Panc1 (cell line): ENCODE data around the gene RBM6. TPM values are rescaled to one million over a fixed set of nuclear protein-coding genes. Genes with fewer than 3 reads are reported as not detected.

ENCODE experiments used
- ATAC-seq: fragments of 200-7000 bp; cut with Tn5 transposase; 2 replicates; pipeline ENCODE4 v1.9.1; 2020; ENCODE audit warnings: mild to moderate bottlenecking, moderate library complexity
- BruUV-seq: library from RNA; stranded (reverse); fragments of 400-500 nt; replicated peaks from 2 replicates; lab custom pipeline; 2021; lab: Mats Ljungman, UMichigan
- CTCF ChIA-PET: fragments of 300-600 bp; sonication (Branson Sonifier 250); formaldehyde crosslinking; loops from one replicate; lab custom pipeline; 2022; ENCODE audit warnings: antibody characterized with exemption; lab: Charles Lee
- POLR2A ChIA-PET: fragments of 300-600 bp; sonication (Branson Sonifier 250); formaldehyde crosslinking; loops from one replicate; lab custom pipeline; 2022; ENCODE audit warnings: antibody characterized with exemption; lab: Charles Lee
- DNase-seq: peaks from one replicate; pipeline ENCODE4 v3.0.0-alpha.2; 2010; ENCODE audit warnings: low read depth, low spot score
- H3K27ac ChIP-seq: 2 replicates; pipeline ENCODE4 v1.5.1; 2011; ENCODE audit warnings: mild to moderate bottlenecking, low read length, inconsistent platforms
- H3K27me3 ChIP-seq: fragments of 200-500 bp; sonication (Bioruptor generic); 2 replicates; pipeline ENCODE4 v1.6.0; 2014; ENCODE audit warnings: low read length, inconsistent platforms; ENCODE audit not compliant: control insufficient read depth, insufficient read depth
- H3K36me3 ChIP-seq: fragments of 200-500 bp; sonication (Bioruptor generic); 2 replicates; pipeline ENCODE4 v1.5.1; 2014; ENCODE audit warnings: inconsistent platforms, mild to moderate bottlenecking, low read length, moderate library complexity; ENCODE audit not compliant: control insufficient read depth, insufficient read depth
- H3K4me1 ChIP-seq: 2 replicates; pipeline ENCODE4 v1.5.1; 2011; ENCODE audit warnings: inconsistent platforms, mild to moderate bottlenecking, low read length, moderate library complexity; ENCODE audit not compliant: control insufficient read depth, insufficient read depth
- H3K4me3 ChIP-seq, 2 experiments: 2 replicates each; pipeline ENCODE4 v1.5.1; 2011 to 2012; ENCODE audit warnings: low read depth in 2 of 2, low read length in 2 of 2, mild to moderate bottlenecking in 2 of 2, inconsistent platforms in 1 of 2, moderate library complexity in 1 of 2
- H3K9me3 ChIP-seq: fragments of 200-500 bp; sonication (Bioruptor generic); 2 replicates; pipeline ENCODE4 v1.5.1; 2014; ENCODE audit warnings: low read depth, mild to moderate bottlenecking, inconsistent platforms, low read length, moderate library complexity; ENCODE audit not compliant: control insufficient read depth, insufficient read depth
- CTCF ChIP-seq: fragments of 450-650 bp; IDR thresholded peaks from 2 replicates; pipeline ENCODE4 v1.5.1; 2017; ENCODE audit warnings: mild to moderate bottlenecking
- POLR2AphosphoS5 ChIP-seq: IDR thresholded peaks from 2 replicates; pipeline ENCODE4 v1.6.1; 2012; ENCODE audit warnings: mild to moderate bottlenecking, low read depth, low read length, moderate library complexity
- REST ChIP-seq, 2 experiments: IDR thresholded peaks; 2 replicates each; pipeline ENCODE4 v1.6.1; 2011 to 2012; ENCODE audit warnings: low read depth in 2 of 2, control low read depth in 1 of 2, low read length in 1 of 2, mild to moderate bottlenecking in 1 of 2, moderate library complexity in 1 of 2; ENCODE audit not compliant: insufficient read depth in 1 of 2
- SIN3A ChIP-seq: IDR thresholded peaks from 2 replicates; pipeline ENCODE4 v1.6.1; 2012; ENCODE audit warnings: low read depth, mild to moderate bottlenecking, low read length, moderate library complexity, borderline replicate concordance; ENCODE audit not compliant: insufficient read depth
- TCF7L2 ChIP-seq: IDR thresholded peaks from 2 replicates; pipeline ENCODE4 v1.6.1; 2011; ENCODE audit warnings: mild to moderate bottlenecking, low read depth, low read length, inconsistent platforms
- in situ Hi-C: cut with HindIII; loops from 2 replicates; pipeline ENCODE4 v1.10.0; 2016; ENCODE audit warnings: low sequenced_read_pairs, low pct_unique_long_range_greater_than_20kb
- intact Hi-C: fragments of 100-400 bp; cut with micrococcal nuclease; formaldehyde crosslinking; loops from one replicate; pipeline ENCODE4 v1.10.0; 2022; ENCODE audit not compliant: unreplicated experiment
- total RNA-seq: library from RNA; stranded (reverse); gene quantifications from one replicate; pipeline ENCODE4 v1.2.1, GENCODE V29; 2021; ENCODE audit not compliant: unreplicated experiment

The RBM6 gene
- total RNA-seq, 1 experiment from 2014 or later: 43.6 TPM

GRCh38 chr3:49895791-49896190 lies 44.2 kb upstream of the RBM6 start:
- TF ChIP-seq POLR2AphosphoS5 (no peak), SIN3A (no peak), REST (IDR thresholded peaks at IDR 0.05; ENCODE audit: insufficient read depth in 1 of 2, low read depth in 2 of 2, low read length in 1 of 2) (no peak), TCF7L2 (no peak), CTCF (no peak)
- no TSS peak for BruUV-seq

GRCh38 chr3:49896345-49896744 lies 43.6 kb upstream of the RBM6 start:
- no peaks in the 10 kb centered on the region for H3K27me3 ChIP-seq
- H3K27ac ChIP-seq: no peak overlapping the region
- no peak for DNase-seq
- TF ChIP-seq TCF7L2: no peak
- no peak for TF ChIP-seq SIN3A
- no peak for TF ChIP-seq POLR2AphosphoS5
- no peak for TF ChIP-seq CTCF
- TF ChIP-seq REST (IDR thresholded peaks at IDR 0.05; ENCODE audit: insufficient read depth in 1 of 2, low read depth in 2 of 2, low read length in 1 of 2): no peak
- no peaks in the 10 kb centered on the region for H3K9me3 ChIP-seq
- ATAC-seq: no peak
- H3K36me3 ChIP-seq: no peaks in the 10 kb centered on the region
- POLR2A ChIA-PET: interaction anchor here (0.5 kb wide), 1 partner anchor 114 kb away, joined by 3 read pairs; no protein-coding TSS in a partner anchor
- peaks cover 12% of the 10 kb centered on the region for H3K4me1 ChIP-seq
- intact Hi-C loops: no loop called here
- BruUV-seq: no TSS peak
- H3K4me3 ChIP-seq: no peak overlapping the region
- CTCF ChIA-PET: no interaction called here
- in situ Hi-C loops: no loop called here

More at GRCh38 chr3:49895791-49896190, 44.2 kb upstream of the RBM6 start:
- POLR2A ChIA-PET: interaction anchor here (0.5 kb wide), 1 partner anchor 114 kb away, joined by 3 read pairs; no protein-coding TSS in a partner anchor
- in situ Hi-C loops (no loop called here), intact Hi-C loops (no loop called here)
- Histone ChIP-seq H3K27me3 (no peaks in the 10 kb centered on the region), H3K9me3 (no peaks in the 10 kb centered on the region), H3K4me3 (no peak overlapping the region), H3K4me1 (peaks cover 7% of the 10 kb centered on the region), H3K27ac (no peak overlapping the region), H3K36me3 (no peaks in the 10 kb centered on the region)
- CTCF ChIA-PET: no interaction called here
- DNase-seq: no peak
- ATAC-seq: no peak
